ENCODE measurements around the gene CFP.

The CFP gene

DNA sequence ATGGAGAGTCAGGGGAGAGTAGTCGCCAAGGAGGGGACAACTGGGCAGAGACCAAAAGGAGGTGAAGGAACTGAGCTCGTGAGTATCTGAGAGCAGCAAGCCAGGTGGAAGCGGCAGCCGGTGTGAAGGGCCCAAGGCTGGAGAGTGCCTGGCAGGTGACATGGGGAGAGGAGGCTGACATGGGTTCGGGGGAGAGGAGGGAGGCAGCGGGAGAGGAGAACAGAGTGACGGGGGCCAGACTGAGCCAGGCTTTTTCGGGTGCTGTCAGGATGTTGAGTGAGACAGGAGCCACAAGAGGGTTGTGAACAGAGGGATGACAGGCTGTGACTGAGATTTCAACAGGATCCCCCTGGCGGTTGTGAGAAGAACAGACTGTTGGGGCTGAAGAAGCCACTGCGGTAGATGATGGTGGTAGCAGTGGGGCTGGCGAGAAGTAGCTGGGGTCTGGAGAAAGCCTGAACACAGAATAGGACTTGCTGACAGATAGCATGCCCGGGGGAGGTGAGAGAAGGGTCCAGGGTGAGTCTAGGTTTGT, 14.9 kb upstream of the CFP start:
- DNase-seq: no peak
- in situ Hi-C loops (cut with HindIII; ENCODE audit: low pct_ligation_motif_present, low pct_unique_long_range_greater_than_20kb, low sequenced_read_pairs): no loop called here

GRCh38 chrX:47643926-47644325, 14.2 kb upstream of the CFP start:
- DNase-seq: no peak

GRCh38 chrX:47638816-47639215, 9.1 kb upstream of the CFP start:
- DNase-seq: no peak
- in situ Hi-C loops (cut with HindIII; ENCODE audit: low pct_ligation_motif_present, low pct_unique_long_range_greater_than_20kb, low sequenced_read_pairs): no loop called here

More at GRCh38 chrX:47643926-47644325, 14.2 kb upstream of the CFP start:
- in situ Hi-C loops (cut with HindIII; ENCODE audit: low pct_ligation_motif_present, low pct_unique_long_range_greater_than_20kb, low sequenced_read_pairs): no loop called here

GRCh38 chrX:47637546-47638195, 7.9 kb upstream of the CFP start:
- DNase-seq: no peak
- in situ Hi-C loops (cut with HindIII; ENCODE audit: low pct_ligation_motif_present, low pct_unique_long_range_greater_than_20kb, low sequenced_read_pairs): no loop called here

GRCh38 chrX:47634871-47635575, 5.3 kb upstream of the CFP start:
- DNase-seq: no peak
- in situ Hi-C loops (cut with HindIII; ENCODE audit: low pct_ligation_motif_present, low pct_unique_long_range_greater_than_20kb, low sequenced_read_pairs): no loop called here

- no peak for DNase-seq
- in situ Hi-C loops (cut with HindIII; ENCODE audit: low pct_ligation_motif_present, low pct_unique_long_range_greater_than_20kb, low sequenced_read_pairs): no loop called here
Measured at GRCh38 chrX:47633689-47634590, 4.2 kb upstream of the CFP start.

- in situ Hi-C loops (cut with HindIII; ENCODE audit: low pct_ligation_motif_present, low pct_unique_long_range_greater_than_20kb, low sequenced_read_pairs): no loop called here
- no peak for DNase-seq
Measured at GRCh38 chrX:47632666-47633065, 2.9 kb upstream of the CFP start.

GRCh38 chrX:47631676-47632075, 1.9 kb upstream of the CFP start:
- DNase-seq: no peak
- in situ Hi-C loops (cut with HindIII; ENCODE audit: low pct_ligation_motif_present, low pct_unique_long_range_greater_than_20kb, low sequenced_read_pairs): no loop called here

GRCh38 chrX:47628982-47629381, 748 bp downstream of the CFP start:
- in situ Hi-C loops (cut with HindIII; ENCODE audit: low pct_ligation_motif_present, low pct_unique_long_range_greater_than_20kb, low sequenced_read_pairs): no loop called here
- no peak for DNase-seq

DNA sequence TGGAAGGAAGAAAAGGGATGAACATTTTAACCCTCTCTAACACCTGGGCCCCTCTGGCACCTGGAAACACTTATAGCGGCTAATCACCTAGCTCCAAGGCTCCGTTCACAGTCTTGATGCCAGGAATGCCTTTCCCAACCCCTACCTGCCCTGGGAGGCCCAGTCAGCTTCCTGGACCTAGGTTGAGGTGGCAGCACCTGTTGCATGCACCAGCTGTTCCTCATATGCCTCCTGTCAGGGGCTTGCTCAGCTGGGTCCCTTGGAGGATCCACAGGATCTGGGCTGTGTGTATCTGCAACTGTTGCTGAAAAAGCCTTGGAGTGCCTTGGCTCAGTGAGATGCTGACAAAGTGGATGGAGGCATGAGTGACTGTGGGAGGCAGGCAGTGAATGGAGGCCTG, 4.4 kb downstream of the CFP start:
- in situ Hi-C loops (cut with HindIII; ENCODE audit: low pct_ligation_motif_present, low pct_unique_long_range_greater_than_20kb, low sequenced_read_pairs): no loop called here
- no peak for DNase-seq

DNA sequence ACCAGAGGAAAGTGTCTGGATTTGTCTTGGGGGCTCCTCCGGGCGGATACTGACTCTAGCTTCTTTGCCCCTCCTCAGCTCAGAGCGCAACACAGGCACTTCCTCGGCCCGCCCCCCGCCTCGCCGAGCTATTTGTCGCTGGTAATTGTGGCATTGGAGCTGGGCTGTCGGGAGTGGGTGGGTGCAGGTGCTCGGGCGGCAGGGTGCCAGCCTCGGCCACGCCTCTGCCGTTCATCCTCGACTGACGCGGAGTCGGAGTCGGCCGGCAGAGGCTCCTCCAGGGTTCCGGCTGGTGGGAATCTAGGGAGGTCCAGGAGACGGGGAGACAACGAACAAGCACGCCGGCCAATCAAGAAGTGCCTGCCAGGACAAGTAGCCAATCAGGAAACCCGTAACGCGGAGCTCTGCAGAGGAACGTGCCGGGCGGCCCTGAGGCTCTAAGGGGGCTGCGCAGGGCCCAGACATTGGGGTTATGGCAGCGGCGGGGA, 6.1 kb downstream of the CFP start:
- peak; percentile 78 for DNase-seq
- in situ Hi-C loops (cut with HindIII; ENCODE audit: low pct_ligation_motif_present, low pct_unique_long_range_greater_than_20kb, low sequenced_read_pairs): no loop called here

- in situ Hi-C loops (cut with HindIII; ENCODE audit: low pct_ligation_motif_present, low pct_unique_long_range_greater_than_20kb, low sequenced_read_pairs): no loop called here
- DNase-seq: no peak
Measured at GRCh38 chrX:47621851-47622250, 7.9 kb downstream of the CFP start.

GRCh38 chrX:47620303-47620685, 9.4 kb downstream of the CFP start:
- DNase-seq: no peak
- in situ Hi-C loops (cut with HindIII; ENCODE audit: low pct_ligation_motif_present, low pct_unique_long_range_greater_than_20kb, low sequenced_read_pairs): no loop called here

GRCh38 chrX:47619486-47620302, 10.0 kb downstream of the CFP start, which contains the start of gene SYN1:
Gene SYN1, minus strand, starts transcription at chrX:47619857. Its CDS starts 129 bp downstream, at chrX:47619728.
- peak; percentile 67 for DNase-seq
- in situ Hi-C loops (cut with HindIII; ENCODE audit: low pct_ligation_motif_present, low pct_unique_long_range_greater_than_20kb, low sequenced_read_pairs): no loop called here

DNA sequence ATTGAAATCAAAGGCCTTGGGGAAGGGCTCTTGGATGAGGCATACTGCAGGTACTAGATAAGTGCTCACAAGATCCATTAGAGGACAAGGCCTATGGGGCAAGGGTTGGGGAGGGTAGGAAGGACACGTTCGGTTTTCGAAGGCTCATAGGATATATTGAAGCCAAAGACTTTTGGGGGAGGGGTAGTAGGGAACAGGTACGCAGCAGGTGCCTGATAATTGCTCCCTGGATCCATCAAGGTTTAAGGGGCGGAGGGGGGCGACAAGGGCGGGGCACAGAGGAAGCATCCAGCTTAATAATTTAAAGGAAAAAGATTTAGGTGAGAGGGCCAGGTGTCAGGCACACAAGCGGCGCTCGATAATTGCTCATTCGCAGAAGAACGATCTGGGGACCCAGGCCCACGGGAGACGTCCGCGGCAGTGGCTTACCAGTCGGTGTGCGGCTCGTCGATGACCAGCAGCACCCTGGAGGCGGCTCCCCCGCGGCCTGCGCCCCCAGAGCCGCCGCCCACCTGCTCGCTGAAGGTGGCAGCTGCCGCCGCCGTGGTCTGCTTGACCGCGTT, 10.7 kb downstream of the CFP start:
- in situ Hi-C loops (cut with HindIII; ENCODE audit: low pct_ligation_motif_present, low pct_unique_long_range_greater_than_20kb, low sequenced_read_pairs): no loop called here
- DNase-seq: no peak

DNA sequence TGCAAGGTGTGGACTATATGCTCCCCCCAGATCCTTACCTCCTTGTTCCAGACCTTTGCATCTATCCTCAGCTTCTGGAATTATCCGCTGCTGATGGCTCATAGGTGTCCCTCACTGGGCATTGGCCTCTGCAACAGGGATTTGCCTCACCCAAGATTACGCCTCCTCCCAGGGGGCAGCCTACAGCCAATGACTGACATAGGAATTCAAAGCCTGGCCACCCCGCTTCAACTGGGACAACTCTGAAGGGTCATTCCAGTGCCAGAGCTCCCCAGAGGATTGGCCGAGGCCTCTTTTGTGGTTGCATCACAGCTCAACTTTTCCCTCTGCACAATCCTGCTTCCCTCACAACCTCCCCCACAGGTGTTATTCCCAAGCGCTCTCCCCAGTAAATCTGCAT, 15.1 kb downstream of the CFP start:
- DNase-seq: no peak
- in situ Hi-C loops (cut with HindIII; ENCODE audit: low pct_ligation_motif_present, low pct_unique_long_range_greater_than_20kb, low sequenced_read_pairs): no loop called here

GRCh38 chrX:47613082-47613481, 16.6 kb downstream of the CFP start:
- in situ Hi-C loops (cut with HindIII; ENCODE audit: low pct_ligation_motif_present, low pct_unique_long_range_greater_than_20kb, low sequenced_read_pairs): no loop called here
- DNase-seq: no peak

- in situ Hi-C loops (cut with HindIII; ENCODE audit: low pct_ligation_motif_present, low pct_unique_long_range_greater_than_20kb, low sequenced_read_pairs): no loop called here
- DNase-seq: no peak
Measured at GRCh38 chrX:47612418-47612817, 17.3 kb downstream of the CFP start.
